A673 (cell line): ENCODE results near the gene KRTAP10-4. TPM values are rescaled to one million over a fixed set of nuclear protein-coding genes. Genes with fewer than 3 reads are reported as not detected.

Experiments
- BruUV-seq: library from RNA; stranded (reverse); fragments of 400-500 nt; replicated peaks from 2 replicates; lab custom pipeline; 2021; lab: Mats Ljungman, UMichigan
- CTCF ChIA-PET: fragments of 300-600 bp; sonication (Branson Sonifier 250); formaldehyde crosslinking; loops from one replicate; lab custom pipeline; 2022; ENCODE audit warnings: antibody characterized with exemption; lab: Charles Lee
- POLR2A ChIA-PET: fragments of 300-600 bp; sonication (Branson Sonifier 250); formaldehyde crosslinking; loops from one replicate; lab custom pipeline; 2022; ENCODE audit warnings: antibody characterized with exemption; ENCODE audit not compliant: low non-redundant PET; lab: Charles Lee
- DNase-seq: peaks from one replicate; pipeline ENCODE4 v3.0.0-alpha.2; 2015; ENCODE audit warnings: low spot score
- H3K27ac ChIP-seq: fragments of 200-600 bp; sonication (generic); 2 replicates; pipeline ENCODE4 v1.5.1; 2016; ENCODE audit warnings: mixed run types, low read depth, mild to moderate bottlenecking, mixed read lengths, antibody characterized with exemption, low read length; ENCODE audit not compliant: poor library complexity, severe bottlenecking
- H3K27me3 ChIP-seq: fragments of 200-600 bp; sonication (generic); replicated peaks from 2 replicates; pipeline ENCODE4 v1.6.1; 2017; ENCODE audit warnings: mixed run types, low read depth, mild to moderate bottlenecking, mixed read lengths, antibody characterized with exemption, low read length; ENCODE audit not compliant: insufficient read depth, poor library complexity
- H3K36me3 ChIP-seq: fragments of 200-600 bp; sonication (generic); 2 replicates; pipeline ENCODE4 v1.6.1; 2016; ENCODE audit warnings: mixed run types, mild to moderate bottlenecking, mixed read lengths, antibody characterized with exemption, low read length; ENCODE audit not compliant: insufficient read depth, poor library complexity, severe bottlenecking
- H3K4me1 ChIP-seq: fragments of 200-600 bp; sonication (generic); 2 replicates; pipeline ENCODE4 v1.6.1; 2017; ENCODE audit warnings: mixed run types, mild to moderate bottlenecking, mixed read lengths, antibody characterized with exemption, low read length; ENCODE audit not compliant: insufficient read depth, poor library complexity, severe bottlenecking
- H3K4me3 ChIP-seq: fragments of 200-600 bp; sonication (generic); 2 replicates; pipeline ENCODE4 v1.5.1; 2016; ENCODE audit warnings: low read depth, mixed run types, mild to moderate bottlenecking, mixed read lengths, low read length; ENCODE audit not compliant: poor library complexity, severe bottlenecking
- H3K9me3 ChIP-seq: fragments of 200-600 bp; sonication (generic); 2 replicates; pipeline ENCODE4 v1.6.1; 2016; ENCODE audit warnings: mixed run types, low read depth, mild to moderate bottlenecking, mixed read lengths, antibody characterized with exemption, low read length; ENCODE audit not compliant: poor library complexity, severe bottlenecking
- CTCF ChIP-seq: fragments of 300-800, 200-600 bp; sonication (generic); conservative IDR thresholded peaks from 2 replicates; pipeline ENCODE4 v1.5.1; 2017; ENCODE audit warnings: low read depth, mild to moderate bottlenecking, antibody characterized with exemption, low read length, moderate library complexity, mixed read lengths
- EZH2 ChIP-seq: fragments of 200-600 bp; sonication (generic); IDR thresholded peaks from 2 replicates; pipeline ENCODE4 v1.6.1; 2017; ENCODE audit warnings: borderline replicate concordance, low read depth, mild to moderate bottlenecking, mixed read lengths, antibody characterized with exemption, low read length; ENCODE audit not compliant: poor library complexity, severe bottlenecking
- intact Hi-C: fragments of 100-400 bp; cut with micrococcal nuclease; formaldehyde crosslinking; loops from one replicate; pipeline ENCODE4 v1.10.0; 2022; ENCODE audit not compliant: unreplicated experiment
- total RNA-seq: library from RNA; stranded (reverse); gene quantifications from 2 replicates; pipeline ENCODE4 v1.2.3, GENCODE V29; 2021

The KRTAP10-4 gene
- total RNA-seq, 1 experiment from 2014 or later: not detected

- ChIA-PET CTCF (no interaction called here), POLR2A (no interaction called here)
- no peak for DNase-seq
These were observed 46.4 kb downstream of the KRTAP10-4 start for GRCh38 chr21:44619886-44620285.

GRCh38 chr21:44623575-44623974 is 50.0 kb downstream of the KRTAP10-4 start:
- CTCF ChIA-PET: no interaction called here
- DNase-seq: no peak
- H3K4me3 ChIP-seq: no peak overlapping the region
- H3K4me1 ChIP-seq: no peaks in the 10 kb centered on the region
- TF ChIP-seq EZH2 (no peak), CTCF (no peak)
- POLR2A ChIA-PET: no interaction called here
- intact Hi-C loops: no loop called here
- no peaks in the 10 kb centered on the region for H3K36me3 ChIP-seq
- peaks cover 27% of the 10 kb centered on the region for H3K9me3 ChIP-seq
- H3K27me3 ChIP-seq: no peaks in the 10 kb centered on the region
- H3K27ac ChIP-seq: no peak overlapping the region
- no TSS peak for BruUV-seq

More at GRCh38 chr21:44619886-44620285, 46.4 kb downstream of the KRTAP10-4 start:
- H3K4me3 ChIP-seq: no peak overlapping the region
- intact Hi-C loops: no loop called here
- peaks cover 27% of the 10 kb centered on the region for H3K9me3 ChIP-seq
- H3K4me1 ChIP-seq: no peaks in the 10 kb centered on the region
- no peaks in the 10 kb centered on the region for H3K36me3 ChIP-seq
- no peaks in the 10 kb centered on the region for H3K27me3 ChIP-seq
- H3K27ac ChIP-seq: no peak overlapping the region
- BruUV-seq: no TSS peak
- no peak for TF ChIP-seq EZH2
- TF ChIP-seq CTCF: no peak

Other genes starting within 250 kb of the KRTAP10-4 start
- 13.3 and 14.0 TPM in 2 replicates for gene CFAP410, start 234.3 kb upstream of the KRTAP10-4 start, total RNA-seq
- 0.21 TPM in 1 of 2 replicates, not detected in the other for gene TRPM2, start 220.1 kb upstream of the KRTAP10-4 start, total RNA-seq
- 1.5 and 3.1 TPM in 2 replicates for gene LRRC3, start 118.2 kb upstream of the KRTAP10-4 start, total RNA-seq
- gene KRTAP10-1, start 33.5 kb upstream of the KRTAP10-4 start, total RNA-seq: 0.28 and 0.47 TPM in 2 replicates
- 0.26 and 0.69 TPM in 2 replicates for gene KRTAP10-2, start 22.2 kb upstream of the KRTAP10-4 start, total RNA-seq
- gene KRTAP10-3, start 14.9 kb upstream of the KRTAP10-4 start, total RNA-seq: 0.62 TPM in 1 of 2 replicates, not detected in the other
- 0.33 TPM in 1 of 2 replicates, not detected in the other for gene KRTAP10-5, start 6.9 kb downstream of the KRTAP10-4 start, total RNA-seq
- gene KRTAP10-6, start 18.8 kb downstream of the KRTAP10-4 start, total RNA-seq: 0.39 TPM in 1 of 2 replicates, not detected in the other
- not detected in 2 replicates for gene KRTAP10-7, start 26.9 kb downstream of the KRTAP10-4 start, total RNA-seq
- not detected in 2 replicates for gene KRTAP10-8, start 38.4 kb downstream of the KRTAP10-4 start, total RNA-seq
- gene KRTAP10-9, start 53.4 kb downstream of the KRTAP10-4 start, total RNA-seq: not detected in 2 replicates
- gene KRTAP10-10, start 63.6 kb downstream of the KRTAP10-4 start, total RNA-seq: not detected in 2 replicates
- not detected in 2 replicates for gene KRTAP10-11, start 72.7 kb downstream of the KRTAP10-4 start, total RNA-seq
- gene KRTAP12-4, start 80.9 kb downstream of the KRTAP10-4 start, total RNA-seq: 0.81 and 1.0 TPM in 2 replicates
- not detected in 2 replicates for gene KRTAP12-3, start 84.2 kb downstream of the KRTAP10-4 start, total RNA-seq
- gene KRTAP12-2, start 93.2 kb downstream of the KRTAP10-4 start, total RNA-seq: 1.6 and 1.8 TPM in 2 replicates
- 0.80 and 2.8 TPM in 2 replicates for gene KRTAP12-1, start 108.4 kb downstream of the KRTAP10-4 start, total RNA-seq
- gene KRTAP10-12, start 123.4 kb downstream of the KRTAP10-4 start, total RNA-seq: not detected in 2 replicates
- gene TSPEAR, start 137.8 kb downstream of the KRTAP10-4 start, total RNA-seq: 8.3 and 12.4 TPM in 2 replicates
- 204 and 212 TPM in 2 replicates for gene UBE2G2, start 228.1 kb downstream of the KRTAP10-4 start, total RNA-seq
- 124 and 132 TPM in 2 replicates for gene SUMO3, start 244.3 kb downstream of the KRTAP10-4 start, total RNA-seq